Measurements from ENCODE around the gene ZNF140. TPM values are rescaled to one million over a fixed set of nuclear protein-coding genes. Genes with fewer than 3 reads are reported as not detected.
A peak's percentile ranks its signal among the peaks of the same experiment; 100 is the strongest.

Gene ZNF140
- total and polyA plus RNA-seq, 2 donors = 17.0 to 49.9 TPM

- H3K36me3 ChIP-seq (ENCODE audit: insufficient read depth) = peaks cover 15% of the 10 kb centered on the region
- no peak overlapping the region for H3K27ac ChIP-seq (ENCODE audit: low read depth)
- DNase-seq (ENCODE audit: extremely low spot score) = no peak
- H3K4me3 ChIP-seq (ENCODE audit: low read depth, low read length) = no peak overlapping the region
- H3K4me1 ChIP-seq (ENCODE audit: insufficient read depth) = no peaks in the 10 kb centered on the region
- WGBS = over 99% methylated on average over 3 of the region's 3 CpGs
Measured at GRCh38 chr12:133105620-133106019, 24.9 kb downstream of the ZNF140 start.

- Histone ChIP-seq H3K4me3 (ENCODE audit: low read depth, low read length) (no peak overlapping the region), H3K36me3 (ENCODE audit: insufficient read depth) (peaks cover 15% of the 10 kb centered on the region), H3K27ac (ENCODE audit: low read depth) (no peak overlapping the region), H3K4me1 (ENCODE audit: insufficient read depth) (no peaks in the 10 kb centered on the region)
- 97% methylated on average over 5 of the region's 5 CpGs for WGBS
- no peak for DNase-seq (ENCODE audit: extremely low spot score)
Measured at GRCh38 chr12:133106253-133106652, 25.5 kb downstream of the ZNF140 start.

- no peak overlapping the region for H3K4me3 ChIP-seq (ENCODE audit: low read depth, low read length)
- no peak for DNase-seq (ENCODE audit: extremely low spot score)
- H3K27ac ChIP-seq (ENCODE audit: low read depth) = no peak overlapping the region
- H3K4me1 ChIP-seq (ENCODE audit: insufficient read depth) = no peaks in the 10 kb centered on the region
- WGBS = 99% methylated on average over 1 of the region's 1 CpG
- peaks cover 15% of the 10 kb centered on the region for H3K36me3 ChIP-seq (ENCODE audit: insufficient read depth)
Measured at GRCh38 chr12:133107121-133107520, 26.4 kb downstream of the ZNF140 start.

DNA sequence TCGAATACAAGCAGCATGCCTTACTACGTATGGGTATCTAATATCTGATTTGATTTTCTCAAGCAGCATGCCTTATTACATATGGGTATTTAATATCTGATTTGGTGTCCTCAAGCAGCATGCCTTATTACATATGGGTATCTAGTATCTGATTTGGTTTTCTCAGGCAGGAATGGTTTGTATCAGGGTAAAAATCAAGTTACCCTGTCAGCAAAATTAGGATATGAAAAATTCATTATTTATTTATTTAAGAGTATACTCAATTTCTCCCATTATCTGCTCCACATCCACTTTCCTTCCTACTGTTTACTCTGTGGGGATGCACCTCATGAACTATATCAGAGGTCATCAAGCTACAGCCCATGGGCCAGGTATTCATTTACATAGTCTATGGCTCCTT, 27.4 kb downstream of the ZNF140 start:
- Histone ChIP-seq H3K27ac (ENCODE audit: low read depth) (no peak overlapping the region), H3K36me3 (ENCODE audit: insufficient read depth) (peaks cover 14% of the 10 kb centered on the region), H3K4me1 (ENCODE audit: insufficient read depth) (no peaks in the 10 kb centered on the region), H3K4me3 (ENCODE audit: low read depth, low read length) (no peak overlapping the region)
- 98% methylated on average over 2 of the region's 2 CpGs for WGBS
- DNase-seq (ENCODE audit: extremely low spot score) = no peak

DNA sequence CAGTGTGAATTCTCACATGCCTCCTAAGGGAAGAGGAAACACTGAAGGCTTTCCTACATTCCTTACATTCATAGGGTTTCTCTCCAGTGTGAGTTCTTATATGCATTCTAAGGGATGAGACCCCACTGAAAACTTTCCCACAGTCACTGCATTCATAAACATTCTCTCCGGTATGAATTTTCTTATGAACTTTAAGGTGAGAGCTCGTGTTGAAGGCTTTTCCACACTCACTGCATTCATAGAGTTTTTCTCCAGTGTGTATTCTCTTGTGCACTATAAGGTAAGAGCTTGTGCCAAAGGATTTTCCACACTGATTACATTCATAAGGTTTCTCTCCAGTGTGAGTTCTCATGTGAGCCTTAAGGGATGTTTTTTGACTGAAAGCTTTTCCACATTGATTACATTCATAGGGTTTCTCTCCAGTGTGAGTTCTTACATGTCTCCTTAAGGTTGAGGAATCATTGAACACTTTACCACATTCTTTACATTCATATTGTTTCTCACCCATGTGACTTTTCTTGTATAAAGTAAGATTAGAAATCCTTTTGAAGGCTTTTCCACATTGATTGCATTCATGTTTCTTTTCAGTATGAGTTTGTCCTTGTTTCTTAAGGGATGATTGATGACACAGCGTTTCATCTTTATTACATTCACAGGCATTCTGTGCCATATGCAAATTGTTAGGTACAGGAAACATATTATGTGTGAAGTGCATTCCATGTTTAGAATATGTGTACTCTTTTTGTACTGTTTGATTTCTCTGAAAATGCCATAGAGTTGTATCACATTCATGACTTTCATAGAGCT, 39.9 kb downstream of the ZNF140 start:
- Histone ChIP-seq H3K27ac (ENCODE audit: low read depth) (no peak overlapping the region), H3K4me1 (ENCODE audit: insufficient read depth) (no peaks in the 10 kb centered on the region), H3K4me3 (ENCODE audit: low read depth, low read length) (no peak overlapping the region), H3K36me3 (ENCODE audit: insufficient read depth) (peaks cover 8% of the 10 kb centered on the region)
- WGBS = 95% methylated on average over 3 of the region's 3 CpGs
- DNase-seq (ENCODE audit: extremely low spot score) = no peak

GRCh38 chr12:133124674-133125073, 44.0 kb downstream of the ZNF140 start:
- DNase-seq (ENCODE audit: extremely low spot score) = no peak
- Histone ChIP-seq H3K36me3 (ENCODE audit: insufficient read depth) (peaks cover 10% of the 10 kb centered on the region), H3K27ac (ENCODE audit: low read depth) (no peak overlapping the region), H3K4me3 (ENCODE audit: low read depth, low read length) (no peak overlapping the region), H3K4me1 (ENCODE audit: insufficient read depth) (no peaks in the 10 kb centered on the region)
- 98% methylated on average over 2 of the region's 2 CpGs for WGBS

DNA sequence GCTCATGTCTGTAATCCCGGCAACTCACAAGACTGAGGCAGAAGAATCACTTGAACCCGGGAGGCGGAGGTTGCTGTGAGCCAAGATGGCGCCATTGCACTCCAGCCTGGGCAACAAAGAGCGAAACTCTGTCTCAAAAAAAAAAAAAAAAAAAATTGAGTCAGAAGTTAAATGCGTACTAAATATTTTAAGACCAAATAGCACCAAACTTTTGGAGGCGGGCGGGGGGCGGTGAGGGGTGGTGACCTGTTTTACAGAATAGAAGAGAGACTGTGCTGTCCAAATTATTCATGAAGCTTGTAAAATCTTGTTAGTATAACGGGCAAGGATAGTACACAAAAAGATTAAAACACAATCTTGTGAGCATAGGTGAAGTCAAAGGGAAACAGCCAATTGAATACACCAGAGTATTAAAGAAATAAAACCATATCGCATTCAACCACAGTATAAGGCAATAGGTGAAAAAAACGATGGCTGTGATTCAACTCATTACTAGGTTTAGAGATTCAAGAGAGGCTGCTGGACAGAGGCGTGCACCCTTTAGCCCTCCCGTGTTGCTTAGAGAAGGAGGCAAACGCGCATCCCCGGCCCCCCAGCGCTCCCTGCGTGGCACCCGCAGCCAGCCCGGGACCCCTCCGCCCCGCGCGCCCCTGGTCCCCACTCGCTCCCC, 48.8 kb downstream of the ZNF140 start:
- WGBS = 13% methylated on average over 26 of the region's 26 CpGs
- Histone ChIP-seq H3K4me3 (ENCODE audit: low read depth, low read length) (peak overlapping the region; percentile 98), H3K36me3 (ENCODE audit: insufficient read depth) (peaks cover 4% of the 10 kb centered on the region), H3K27ac (ENCODE audit: low read depth) (peak overlapping the region; percentile 99), H3K4me1 (ENCODE audit: insufficient read depth) (peaks cover 1% of the 10 kb centered on the region)
- no peak for DNase-seq (ENCODE audit: extremely low spot score)

DNA sequence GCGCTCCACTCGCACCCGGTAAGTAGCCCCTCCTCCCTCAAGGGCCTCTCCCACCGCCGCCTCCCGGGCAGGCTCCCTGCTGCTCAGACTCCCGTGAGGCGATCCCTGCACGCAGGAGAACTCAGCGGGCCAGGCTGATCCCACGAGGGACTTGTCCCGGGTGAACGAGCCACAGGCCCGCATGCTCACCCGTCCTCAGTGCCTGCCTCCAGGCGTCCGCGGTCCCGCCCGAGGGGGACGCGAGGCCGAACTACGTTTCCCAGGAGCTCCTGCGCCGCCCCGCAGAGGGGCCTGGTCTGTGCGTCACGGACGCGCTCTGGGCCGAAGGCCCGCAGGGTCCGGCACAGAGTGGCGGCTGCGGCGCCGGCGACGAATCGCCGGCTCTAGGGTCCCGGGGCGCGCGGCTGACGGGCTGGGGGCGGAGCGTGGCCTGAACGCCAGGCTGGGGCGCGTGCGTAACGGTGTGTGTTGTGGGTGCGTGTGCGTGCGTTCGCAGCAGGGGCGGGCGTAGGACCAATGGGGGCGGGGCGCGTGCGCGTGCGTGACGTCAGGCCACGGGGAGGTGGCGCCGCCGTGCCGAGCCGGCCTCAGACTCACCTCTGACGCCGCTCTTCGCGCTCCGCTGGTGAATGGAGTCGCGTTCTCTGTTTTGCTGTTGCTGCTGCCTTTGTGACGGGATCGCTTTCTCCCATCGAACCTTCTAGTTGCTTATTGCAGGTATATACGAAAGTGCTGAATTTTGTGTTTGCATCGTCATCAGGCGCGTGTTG, 49.5 kb downstream of the ZNF140 start, which contains the start of the genes ZNF10 and ZNF891:
Gene ZNF10 (plus strand): TSS at position 590 of the 770 bp plus-strand sequence. CDS start 13,866 bp downstream, outside the sequence.
Gene ZNF891 (minus strand): TSS at position 237 of the 770 bp plus-strand sequence. CDS start 8,356 bp downstream, outside the sequence.
- peaks cover 6% of the 10 kb centered on the region for H3K36me3 ChIP-seq (ENCODE audit: insufficient read depth)

GRCh38 chr12:133130808-133131128, 50.0 kb downstream of the ZNF140 start:
- Histone ChIP-seq H3K36me3 (ENCODE audit: insufficient read depth) (peaks cover 10% of the 10 kb centered on the region), H3K27ac (ENCODE audit: low read depth) (peak overlapping the region; percentile 99), H3K4me1 (ENCODE audit: insufficient read depth) (peaks cover 1% of the 10 kb centered on the region), H3K4me3 (ENCODE audit: low read depth, low read length) (peak overlapping the region; percentile 98)
- under 1% methylated on average over 17 of the region's 17 CpGs for WGBS
- peak; percentile 17 for DNase-seq (ENCODE audit: extremely low spot score)

More for the DNA sequence above, 49.5 kb downstream of the ZNF140 start, which contains the start of the genes ZNF10 and ZNF891:
- peaks cover 1% of the 10 kb centered on the region for H3K4me1 ChIP-seq (ENCODE audit: insufficient read depth)
- peak within 1 kb of the TSS; percentile 99 for H3K27ac ChIP-seq (ENCODE audit: low read depth)
- peak within 1 kb of the TSS; percentile 98 for H3K4me3 ChIP-seq (ENCODE audit: low read depth, low read length)
- WGBS = under 1% methylated on average over 87 of the region's 87 CpGs
- peak; percentile 88 for DNase-seq (ENCODE audit: extremely low spot score)

DNA sequence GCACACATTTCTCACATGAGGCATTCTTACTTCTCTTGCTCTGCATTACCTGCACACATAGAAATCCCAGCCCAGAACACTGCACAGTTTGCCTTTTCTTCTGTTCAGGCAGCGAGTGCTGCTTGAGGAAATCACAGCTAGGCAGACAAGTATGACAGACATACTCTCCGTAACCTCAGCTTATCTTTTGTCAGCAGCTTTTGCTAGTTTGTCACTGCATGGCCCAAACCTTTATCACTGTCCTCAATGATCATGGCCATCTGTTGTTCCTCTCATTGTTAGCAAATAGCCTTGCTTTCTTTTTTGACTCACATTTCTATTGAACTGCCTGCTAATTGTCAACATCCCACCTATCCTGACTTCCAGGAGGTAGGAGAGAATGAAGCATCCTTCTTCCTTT, 55.0 kb downstream of the ZNF140 start:
- Histone ChIP-seq H3K27ac (ENCODE audit: low read depth) (no peak overlapping the region), H3K36me3 (ENCODE audit: insufficient read depth) (peaks cover 18% of the 10 kb centered on the region), H3K4me3 (ENCODE audit: low read depth, low read length) (no peak overlapping the region), H3K4me1 (ENCODE audit: insufficient read depth) (no peaks in the 10 kb centered on the region)
- 99% methylated on average over 2 of the region's 2 CpGs for WGBS
- no peak for DNase-seq (ENCODE audit: extremely low spot score)

- no peak overlapping the region for H3K4me3 ChIP-seq (ENCODE audit: low read depth, low read length)
- WGBS = 98% methylated on average over 2 of the region's 2 CpGs
- peaks cover 13% of the 10 kb centered on the region for H3K36me3 ChIP-seq (ENCODE audit: insufficient read depth)
- H3K4me1 ChIP-seq (ENCODE audit: insufficient read depth) = no peaks in the 10 kb centered on the region
- DNase-seq (ENCODE audit: extremely low spot score) = no peak
- H3K27ac ChIP-seq (ENCODE audit: low read depth) = no peak overlapping the region
Measured at GRCh38 chr12:133145981-133146380, 65.3 kb downstream of the ZNF140 start.

GRCh38 chr12:133156125-133156690, 75.5 kb downstream of the ZNF140 start:
- Histone ChIP-seq H3K36me3 (ENCODE audit: insufficient read depth) (peaks cover 36% of the 10 kb centered on the region), H3K27ac (ENCODE audit: low read depth) (no peak overlapping the region), H3K4me1 (ENCODE audit: insufficient read depth) (no peaks in the 10 kb centered on the region), H3K4me3 (ENCODE audit: low read depth, low read length) (no peak overlapping the region)
- no peak for DNase-seq (ENCODE audit: extremely low spot score)
- WGBS = 99% methylated on average over 2 of the region's 2 CpGs
